Liver (tissue), 9 donors: ENCODE measurements around the gene NEBL. TPM values are rescaled to one million over a fixed set of nuclear protein-coding genes. Genes with fewer than 3 reads are reported as not detected.

Experiments
- DNase-seq: peaks from one replicate; pipeline ENCODE4 v3.0.0-alpha.2; 2017; ENCODE audit warnings: low spot score
- H3K27ac ChIP-seq, 2 donors: one replicate each; pipeline ENCODE4 v1.7.0; 2013; ENCODE audit warnings: inconsistent platforms in 2 of 2, low read length in 2 of 2, control low read depth in 1 of 2, low read depth in 1 of 2, mild to moderate bottlenecking in 1 of 2
- H3K27me3 ChIP-seq, 4 donors: one replicate each; pipeline versions ENCODE4 v1.6.1 to v1.7.0; 2013; ENCODE audit warnings: low read length in 3 of 4, inconsistent platforms in 1 of 4, mild to moderate bottlenecking in 1 of 4, moderate library complexity in 1 of 4; ENCODE audit not compliant: control insufficient read depth in 4 of 4, insufficient read depth in 4 of 4
- H3K36me3 ChIP-seq, 4 donors: one replicate each; pipeline versions ENCODE4 v1.6.1 to v1.7.0; 2013; ENCODE audit warnings: low read length in 3 of 4, mild to moderate bottlenecking in 3 of 4, low read depth in 1 of 4, moderate library complexity in 1 of 4; ENCODE audit not compliant: control insufficient read depth in 4 of 4, insufficient read depth in 3 of 4
- H3K4me1 ChIP-seq, 4 donors: one replicate each; pipeline versions ENCODE4 v1.6.1 to v1.7.0; 2013; ENCODE audit warnings: low read length in 3 of 4, mild to moderate bottlenecking in 3 of 4, moderate library complexity in 1 of 4; ENCODE audit not compliant: control insufficient read depth in 4 of 4, insufficient read depth in 4 of 4
- H3K4me3 ChIP-seq, 3 donors: one replicate each; pipeline versions ENCODE4 v1.6.1 to v1.7.0; 2013; ENCODE audit warnings: low read length in 3 of 3, control low read depth in 1 of 3, low read depth in 1 of 3, mild to moderate bottlenecking in 1 of 3
- H3K9ac ChIP-seq, 2 donors: one replicate each; pipeline ENCODE4 v1.7.0; 2013; ENCODE audit warnings: low read length in 2 of 2, mild to moderate bottlenecking in 2 of 2, moderate library complexity in 2 of 2, control low read depth in 1 of 2, low read depth in 1 of 2
- H3K9me3 ChIP-seq, 4 donors: one replicate each; pipeline versions ENCODE4 v1.6.1 to v1.7.0; 2013; ENCODE audit warnings: low read length in 3 of 4; ENCODE audit not compliant: control insufficient read depth in 4 of 4
- ATF3 ChIP-seq: IDR thresholded peaks from 2 replicates; pipeline ENCODE4 v1.6.1; 2016; ENCODE audit warnings: antibody characterized with exemption
- CTCF ChIP-seq: fragments of 150-350 bp; IDR thresholded peaks from 2 replicates; pipeline ENCODE4 v1.5.1; 2017; ENCODE audit warnings: improper control_type of control experiment, low read depth, low read length; ENCODE audit not compliant: missing input control
- EGR1 ChIP-seq, 2 donors: IDR thresholded peaks; 2 replicates each; pipeline ENCODE4 v1.6.1; 2016 to 2018; ENCODE audit warnings: antibody characterized with exemption in 2 of 2, low read depth in 2 of 2
- FOXA1 ChIP-seq: IDR thresholded peaks from 2 replicates; pipeline ENCODE4 v1.6.1; 2016; ENCODE audit warnings: antibody characterized with exemption
- FOXA2 ChIP-seq: IDR thresholded peaks from 2 replicates; pipeline ENCODE4 v1.6.1; 2016; ENCODE audit warnings: antibody characterized with exemption
- GABPA ChIP-seq, 2 donors: IDR thresholded peaks in 1 of 2; conservative IDR thresholded peaks in 1 of 2; 2 replicates each; pipeline ENCODE4 v1.6.1; 2016; ENCODE audit warnings: antibody characterized with exemption in 2 of 2, mild to moderate bottlenecking in 1 of 2, moderate library complexity in 1 of 2
- HNF4A ChIP-seq, 2 donors: conservative IDR thresholded peaks; 2 replicates each; pipeline ENCODE4 v1.6.1; 2016; ENCODE audit warnings: antibody characterized with exemption in 2 of 2, mild to moderate bottlenecking in 2 of 2
- HNF4G ChIP-seq: IDR thresholded peaks from 2 replicates; pipeline ENCODE4 v1.6.1; 2016; ENCODE audit warnings: antibody characterized with exemption
- JUND ChIP-seq, 2 donors: IDR thresholded peaks; 2 replicates each; pipeline ENCODE4 v1.6.1; 2016; ENCODE audit warnings: antibody characterized with exemption in 2 of 2
- MAX ChIP-seq: IDR thresholded peaks from 2 replicates; pipeline ENCODE4 v1.6.1; 2016; ENCODE audit warnings: antibody characterized with exemption
- NR2F2 ChIP-seq: IDR thresholded peaks from 2 replicates; pipeline ENCODE4 v1.6.1; 2016; ENCODE audit warnings: antibody characterized with exemption
- RAD21 ChIP-seq, 2 donors: IDR thresholded peaks; 2 replicates each; pipeline ENCODE4 v1.6.1; 2016; ENCODE audit warnings: antibody characterized with exemption in 2 of 2, mild to moderate bottlenecking in 2 of 2
- REST ChIP-seq: IDR thresholded peaks from 2 replicates; pipeline ENCODE4 v1.6.1; 2016; ENCODE audit warnings: antibody characterized with exemption, mild to moderate bottlenecking
- RXRA ChIP-seq, 2 donors: IDR thresholded peaks; 2 replicates each; pipeline ENCODE4 v1.6.1; 2017 to 2018; ENCODE audit warnings: antibody characterized with exemption in 2 of 2, mild to moderate bottlenecking in 1 of 2
- SP1 ChIP-seq: IDR thresholded peaks from 2 replicates; pipeline ENCODE4 v1.6.1; 2018; ENCODE audit warnings: antibody characterized with exemption, mild to moderate bottlenecking
- TAF1 ChIP-seq: conservative IDR thresholded peaks from 2 replicates; pipeline ENCODE4 v1.6.1; 2016; ENCODE audit warnings: antibody characterized with exemption, mild to moderate bottlenecking
- YY1 ChIP-seq: IDR thresholded peaks from 2 replicates; pipeline ENCODE4 v1.6.1; 2016; ENCODE audit warnings: antibody characterized with exemption, mild to moderate bottlenecking
- ZBTB33 ChIP-seq: IDR thresholded peaks from 2 replicates; pipeline ENCODE4 v1.6.1; 2016; ENCODE audit warnings: antibody characterized with exemption
- WGBS: extraction: QIAGEN DNeasy Blood & Tissue Kit; methylation state at CpG from one replicate; pipeline ENCODE4 v1.1.7; 2013; 5-methylcytosine and 5-hydroxymethylcytosine counted together
- polyA plus RNA-seq, 2 donors: library from polyadenylated mRNA; stranded (reverse) in 1 of 2; unstranded in 1 of 2; fragments of 200-250 nt in 1 of 2; fragments of >200 nt in 1 of 2; fragmentation: Nextera tagmentation in 1 of 2; extraction: Ambion mirVana in 1 of 2; gene quantifications; one replicate each; pipeline versions ENCODE4 v1.2.1 to v1.2.3, GENCODE V29; 2013 to 2015
- total RNA-seq, 2 donors: library from RNA; depleted of rRNA; stranded (reverse); fragments of >200 nt; gene quantifications; one replicate each; pipeline ENCODE4 v1.2.3, GENCODE V29; 2014
- donor health status: healthy.
- donor health status: healthy.
- donor health status: healthy.
- donor health status: healthy.
- donor health status: healthy.

NEBL gene
- total and polyA plus RNA-seq, 4 donors = 0.22 to 1.8 (median 0.81) TPM

GRCh38 chr10:20847512-20847911, 49.6 kb downstream of the NEBL start (continued):
- TF ChIP-seq REST (no peak), RAD21 (IDR thresholded peaks at IDR 0.05) (no peak), YY1 (no peak)

- peaks cover 0 to 10% (median 1%) of the 10 kb centered on the region in 4 donors for H3K36me3 ChIP-seq
- H3K9me3 ChIP-seq = peaks cover 0 to 4% (median 0%) of the 10 kb centered on the region in 4 donors
- no peak for TF ChIP-seq HNF4A (conservative IDR thresholded peaks at IDR 0.05)
- no peak for TF ChIP-seq FOXA2
- no peak for TF ChIP-seq RXRA (IDR thresholded peaks at IDR 0.05)
- TF ChIP-seq ZBTB33 = no peak
- no peak for TF ChIP-seq JUND (IDR thresholded peaks at IDR 0.05)
- no peak for TF ChIP-seq SP1
- TF ChIP-seq HNF4G = no peak
- TF ChIP-seq MAX = no peak
- TF ChIP-seq CTCF = no peak
- no peak for TF ChIP-seq GABPA (IDR thresholded peaks at IDR 0.05 in 1 of 2, conservative IDR thresholded peaks at IDR 0.05 in 1 of 2)
- no peak for TF ChIP-seq EGR1 (IDR thresholded peaks at IDR 0.05; ENCODE audit: low read depth in 2 of 2)
- TF ChIP-seq REST = no peak
- TF ChIP-seq FOXA1 = no peak
- TF ChIP-seq TAF1 = no peak
- no peak for TF ChIP-seq YY1
- no peak for TF ChIP-seq RAD21 (IDR thresholded peaks at IDR 0.05)
- no peak for TF ChIP-seq NR2F2
- no peak for TF ChIP-seq ATF3
- H3K4me3 ChIP-seq = no peak overlapping the region
- 58% methylated on average over 2 of the region's 2 CpGs for WGBS
- no peaks in the 10 kb centered on the region for H3K27me3 ChIP-seq
- no peak overlapping the region for H3K9ac ChIP-seq
- H3K4me1 ChIP-seq = no peaks in the 10 kb centered on the region
- no peak for DNase-seq
- H3K27ac ChIP-seq = no peak overlapping the region
Observed at GRCh38 chr10:20846263-20846662, 50.8 kb downstream of the NEBL start.
